Kidney epithelial cell (primary cell): ENCODE results near the gene KIF26B. TPM values are rescaled to one million over a fixed set of nuclear protein-coding genes. Genes with fewer than 3 reads are reported as not detected.

Experiments
- DNase-seq: peaks from one replicate; pipeline ENCODE4 v3.0.0-alpha.2; 2010; ENCODE audit warnings: low read depth
- H3K27me3 ChIP-seq: 2 replicates; pipeline ENCODE4 v1.6.0; 2011; ENCODE audit warnings: low read length; ENCODE audit not compliant: control insufficient read depth, insufficient read depth
- H3K36me3 ChIP-seq: 2 replicates; pipeline ENCODE4 v1.5.1; 2011; ENCODE audit warnings: low read length; ENCODE audit not compliant: control insufficient read depth, insufficient read depth
- H3K4me3 ChIP-seq: 2 replicates; pipeline ENCODE4 v1.5.1; 2011; ENCODE audit warnings: low read depth, mild to moderate bottlenecking, control low read depth, low read length
- total RNA-seq: library from RNA; depleted of rRNA; stranded (reverse); fragments of >200 nt; gene quantifications from 2 replicates; pipeline ENCODE4 v1.2.3, GENCODE V29; 2015
- TF ChIP-seq, protein P1 (sequence below): IDR thresholded peaks from 2 replicates; pipeline ENCODE4 v1.5.1; 2011; ENCODE audit warnings: mild to moderate bottlenecking, moderate library complexity, low read length, control low read depth, inconsistent platforms; ENCODE audit not compliant: insufficient read depth, poor library complexity, severe bottlenecking

Gene KIF26B
- total RNA-seq, 1 donor from 2014 or later = 14.6 TPM

DNA sequence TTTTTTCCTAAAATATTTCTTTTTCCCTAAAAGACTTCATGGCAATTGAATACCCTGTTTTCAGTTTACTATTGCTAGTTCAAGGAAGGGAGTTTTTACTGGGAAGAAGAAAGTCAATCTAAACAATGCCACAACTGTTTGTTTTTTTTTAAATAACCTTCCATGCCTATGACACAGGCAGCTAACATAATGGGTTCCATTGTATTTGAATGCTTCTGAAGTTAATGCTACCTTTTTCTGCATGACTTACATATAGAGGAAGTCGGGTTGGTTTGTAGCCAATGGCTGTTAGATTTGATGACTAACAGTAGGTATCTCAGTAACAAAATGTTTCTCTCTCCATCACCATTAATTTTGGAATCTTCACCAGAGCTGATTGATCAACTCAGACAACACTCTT lies 134.0 kb downstream of the KIF26B start:
- H3K27me3 ChIP-seq = no peaks in the 10 kb centered on the region
- no peak for DNase-seq
- no peaks in the 10 kb centered on the region for H3K36me3 ChIP-seq
- TF ChIP-seq, protein P1, sequence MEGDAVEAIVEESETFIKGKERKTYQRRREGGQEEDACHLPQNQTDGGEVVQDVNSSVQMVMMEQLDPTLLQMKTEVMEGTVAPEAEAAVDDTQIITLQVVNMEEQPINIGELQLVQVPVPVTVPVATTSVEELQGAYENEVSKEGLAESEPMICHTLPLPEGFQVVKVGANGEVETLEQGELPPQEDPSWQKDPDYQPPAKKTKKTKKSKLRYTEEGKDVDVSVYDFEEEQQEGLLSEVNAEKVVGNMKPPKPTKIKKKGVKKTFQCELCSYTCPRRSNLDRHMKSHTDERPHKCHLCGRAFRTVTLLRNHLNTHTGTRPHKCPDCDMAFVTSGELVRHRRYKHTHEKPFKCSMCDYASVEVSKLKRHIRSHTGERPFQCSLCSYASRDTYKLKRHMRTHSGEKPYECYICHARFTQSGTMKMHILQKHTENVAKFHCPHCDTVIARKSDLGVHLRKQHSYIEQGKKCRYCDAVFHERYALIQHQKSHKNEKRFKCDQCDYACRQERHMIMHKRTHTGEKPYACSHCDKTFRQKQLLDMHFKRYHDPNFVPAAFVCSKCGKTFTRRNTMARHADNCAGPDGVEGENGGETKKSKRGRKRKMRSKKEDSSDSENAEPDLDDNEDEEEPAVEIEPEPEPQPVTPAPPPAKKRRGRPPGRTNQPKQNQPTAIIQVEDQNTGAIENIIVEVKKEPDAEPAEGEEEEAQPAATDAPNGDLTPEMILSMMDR = no peak
- H3K4me3 ChIP-seq = no peak overlapping the region

DNA sequence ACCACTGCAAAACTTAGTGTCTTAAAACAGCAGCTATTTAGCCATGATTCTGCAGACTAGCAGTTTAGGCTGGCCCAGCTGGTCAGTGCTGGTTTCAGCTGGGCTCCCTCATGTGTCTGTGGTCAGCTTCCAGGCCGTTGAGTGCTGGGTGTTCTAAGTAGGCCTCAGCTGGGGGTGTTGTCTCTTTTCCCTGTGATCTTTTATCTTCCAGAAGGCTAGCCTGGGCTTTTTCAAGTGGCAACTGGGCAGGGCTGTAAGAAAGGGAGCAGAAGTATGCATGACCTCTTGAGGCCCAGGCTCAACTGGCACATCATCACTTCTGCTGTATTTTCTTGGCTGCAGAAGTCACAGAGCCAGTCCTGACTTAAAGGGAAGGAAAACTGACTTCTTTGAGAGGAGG lies 136.1 kb downstream of the KIF26B start:
- Histone ChIP-seq H3K27me3 (no peaks in the 10 kb centered on the region), H3K36me3 (no peaks in the 10 kb centered on the region)
- DNase-seq = no peak

DNA sequence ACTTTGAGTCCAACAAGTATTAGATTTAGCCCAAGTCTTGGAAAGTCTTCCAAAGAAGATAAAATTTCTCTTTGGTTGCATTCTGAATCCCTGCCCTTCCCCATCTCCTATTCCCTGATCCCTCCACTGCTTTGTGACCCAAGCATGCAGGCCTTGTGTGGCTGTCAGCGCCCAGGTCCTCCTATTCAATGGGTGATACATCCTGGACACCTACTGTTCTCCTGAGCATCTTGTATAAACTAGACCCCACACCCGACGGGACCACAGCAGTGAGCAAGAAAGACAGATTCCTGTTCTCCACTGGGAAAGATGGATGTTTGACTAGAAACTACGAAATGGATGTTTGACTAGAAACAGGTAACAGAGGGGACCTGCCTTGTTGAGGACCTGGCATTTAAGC lies 136.6 kb downstream of the KIF26B start:
- DNase-seq = no peak
- H3K4me3 ChIP-seq = no peak overlapping the region
- H3K27me3 ChIP-seq = no peaks in the 10 kb centered on the region
- H3K36me3 ChIP-seq = no peaks in the 10 kb centered on the region
- TF ChIP-seq, protein P1 = no peak

More for the DNA sequence above, 136.1 kb downstream of the KIF26B start:
- no peak overlapping the region for H3K4me3 ChIP-seq
- TF ChIP-seq, protein P1 = no peak

DNA sequence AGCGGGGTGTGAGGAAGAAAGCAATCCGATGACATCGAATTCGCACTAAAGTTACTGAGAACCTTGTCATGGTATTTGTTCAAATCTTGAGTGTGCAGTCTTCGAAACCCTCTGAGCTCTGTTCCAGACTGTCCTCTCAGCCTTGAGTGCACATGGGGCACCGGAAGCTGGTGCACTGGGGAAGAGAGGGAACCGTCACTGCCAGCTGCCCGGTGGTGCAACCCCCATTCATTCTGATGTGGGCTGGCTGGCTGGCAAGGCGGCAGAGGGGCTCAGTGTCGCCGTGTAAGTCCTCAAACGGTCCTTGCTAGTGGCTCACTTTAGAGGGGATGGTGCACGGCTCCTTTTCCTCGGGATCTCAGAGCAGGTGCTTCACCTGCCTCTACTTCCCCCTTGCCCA lies 137.4 kb downstream of the KIF26B start:
- Histone ChIP-seq H3K36me3 (no peaks in the 10 kb centered on the region), H3K27me3 (no peaks in the 10 kb centered on the region), H3K4me3 (no peak overlapping the region)
- no peak for DNase-seq
- TF ChIP-seq, protein P1 = no peak

DNA sequence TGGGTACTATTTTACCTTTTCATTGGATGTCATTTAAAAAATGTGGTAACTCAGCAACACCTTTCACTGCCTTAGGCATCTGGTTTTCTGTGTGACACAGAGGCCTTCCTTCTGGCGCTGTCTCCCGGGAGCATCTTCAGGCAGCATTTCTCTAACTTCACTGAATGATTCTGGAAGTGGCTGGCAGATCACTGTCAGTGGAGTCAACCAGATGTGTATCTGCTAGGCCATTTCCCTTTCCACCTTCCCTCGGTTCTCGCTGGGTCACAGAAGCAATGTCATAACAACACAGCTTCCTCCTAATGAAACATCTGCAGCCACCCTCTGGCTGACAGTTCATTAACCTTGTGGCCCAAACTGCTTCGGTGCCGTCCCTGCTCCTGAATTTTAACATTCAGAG lies 137.8 kb downstream of the KIF26B start:
- TF ChIP-seq, protein P1 = no peak
- Histone ChIP-seq H3K4me3 (no peak overlapping the region), H3K36me3 (no peaks in the 10 kb centered on the region), H3K27me3 (no peaks in the 10 kb centered on the region)
- no peak for DNase-seq

DNA sequence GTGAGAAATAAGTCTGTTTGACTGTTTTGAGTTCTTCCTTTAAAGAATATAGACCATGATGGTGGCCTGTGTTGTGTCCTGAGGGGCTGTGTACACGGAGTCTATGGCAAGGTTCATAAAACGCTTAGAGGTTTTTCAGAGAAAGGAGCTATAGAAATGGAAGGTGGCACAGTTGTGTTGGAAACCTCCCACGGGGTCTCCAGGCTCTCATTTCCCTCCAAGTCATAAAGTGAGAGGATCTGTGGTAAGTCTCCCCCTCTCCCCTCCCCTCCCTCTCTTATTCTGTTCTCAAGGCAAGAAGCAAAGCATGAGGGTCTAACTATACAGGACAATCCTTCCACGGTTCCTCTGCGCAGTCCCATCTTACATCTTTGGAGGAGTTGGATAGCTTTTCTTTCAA lies 139.2 kb downstream of the KIF26B start:
- H3K4me3 ChIP-seq = no peak overlapping the region
- no peaks in the 10 kb centered on the region for H3K27me3 ChIP-seq
- no peak for DNase-seq
- TF ChIP-seq, protein P1 = no peak
- H3K36me3 ChIP-seq = no peaks in the 10 kb centered on the region
